ENCODE measurements around the gene RNASEH1.
"Not testable (repeated sequence)": the region's sequence is repeated elsewhere in the genome, so short reads cannot be mapped to it uniquely, and the experiment has no call there.

Gene RNASEH1

GRCh38 chr2:3574155-3574554, 16.0 kb upstream of the RNASEH1 start:
- H3K4me3 ChIP-seq (ENCODE audit: low read depth, low read length): no peak overlapping the region
- DNase-seq (ENCODE audit: low read depth): no peak
- TF ChIP-seq CTCF (IDR thresholded peaks at IDR 0.05; ENCODE audit: insufficient read depth, low read depth, low read length, missing control alignments): no peak

- TF ChIP-seq CTCF (IDR thresholded peaks at IDR 0.05; ENCODE audit: insufficient read depth, low read depth, low read length, missing control alignments): no peak
- no peak overlapping the region for H3K4me3 ChIP-seq (ENCODE audit: low read depth, low read length)
- no peak for DNase-seq (ENCODE audit: low read depth)
Observed at GRCh38 chr2:3572620-3573019, 14.5 kb upstream of the RNASEH1 start.

GRCh38 chr2:3571284-3571683, 13.2 kb upstream of the RNASEH1 start:
- H3K4me3 ChIP-seq (ENCODE audit: low read depth, low read length): no peak overlapping the region
- DNase-seq (ENCODE audit: low read depth): no peak
- TF ChIP-seq CTCF (IDR thresholded peaks at IDR 0.05; ENCODE audit: insufficient read depth, low read depth, low read length, missing control alignments): no peak

- DNase-seq (ENCODE audit: low read depth); H3K4me3 ChIP-seq (ENCODE audit: low read depth, low read length): not testable (repeated sequence)
Observed at GRCh38 chr2:3569656-3570055, 11.5 kb upstream of the RNASEH1 start.

- H3K4me3 ChIP-seq (ENCODE audit: low read depth, low read length): no peak overlapping the region
- DNase-seq (ENCODE audit: low read depth): no peak
- TF ChIP-seq CTCF (IDR thresholded peaks at IDR 0.05; ENCODE audit: insufficient read depth, low read depth, low read length, missing control alignments): no peak
Observed at GRCh38 chr2:3566806-3567205, 8.7 kb upstream of the RNASEH1 start.

GRCh38 chr2:3565117-3565516, 7.0 kb upstream of the RNASEH1 start:
- no peak overlapping the region for H3K4me3 ChIP-seq (ENCODE audit: low read depth, low read length)
- TF ChIP-seq CTCF (IDR thresholded peaks at IDR 0.05; ENCODE audit: insufficient read depth, low read depth, low read length, missing control alignments): no peak
- DNase-seq (ENCODE audit: low read depth): no peak

- H3K4me3 ChIP-seq (ENCODE audit: low read depth, low read length): peak overlapping the region; percentile 41
- peak; percentile 72 for DNase-seq (ENCODE audit: low read depth)
Observed at GRCh38 chr2:3563521-3563976, 5.4 kb upstream of the RNASEH1 start.

More at GRCh38 chr2:3563521-3563976, 5.4 kb upstream of the RNASEH1 start:
- TF ChIP-seq CTCF (IDR thresholded peaks at IDR 0.05; ENCODE audit: insufficient read depth, low read depth, low read length, missing control alignments): no peak
